Astrocyte (in vitro differentiated cells and primary cell): ENCODE measurements around the gene RBM20.
"Not testable (repeated sequence)": the region's sequence is repeated elsewhere in the genome, so short reads cannot be mapped to it uniquely, and the experiment has no call there.

Experiments used
- CTCF ChIP-seq: IDR thresholded peaks from 2 replicates; pipeline ENCODE4 v1.5.1; 2011; ENCODE audit warnings: low read depth, mild to moderate bottlenecking, inconsistent platforms, low read length, moderate library complexity; ENCODE audit not compliant: insufficient read depth
- EZH2 ChIP-seq: IDR thresholded peaks from 2 replicates; pipeline ENCODE4 v1.6.1; 2012; ENCODE audit warnings: mild to moderate bottlenecking, low read length, inconsistent platforms; ENCODE audit not compliant: insufficient read depth

- TF ChIP-seq CTCF, EZH2: not testable (repeated sequence)
These were observed 33.4 kb upstream of the RBM20 start for GRCh38 chr10:110610781-110611180.
